H9 (cell line): ENCODE measurements around the gene KLHL15. TPM values are rescaled to one million over a fixed set of nuclear protein-coding genes. Genes with fewer than 3 reads are reported as not detected.

Source experiments
- DNase-seq: peaks from one replicate; pipeline ENCODE4 v3.0.0-alpha.2; 2017
- H2AFZ ChIP-seq: one replicate; pipeline ENCODE4 v1.6.1; 2013; ENCODE audit warnings: mild to moderate bottlenecking, low read length, control low read depth, moderate library complexity
- H2AK5ac ChIP-seq: 2 replicates; pipeline ENCODE4 v1.6.1; 2013; ENCODE audit warnings: low read length, control low read depth, mixed read lengths; ENCODE audit not compliant: insufficient read length
- H2BK120ac ChIP-seq: one replicate; pipeline ENCODE4 v1.6.1; 2013; ENCODE audit warnings: low read depth, mild to moderate bottlenecking, low read length, control low read depth, inconsistent platforms; ENCODE audit not compliant: poor library complexity, severe bottlenecking
- H2BK12ac ChIP-seq: 2 replicates; pipeline ENCODE4 v1.6.1; 2013; ENCODE audit warnings: low read length, control low read depth, mixed read lengths, low read depth; ENCODE audit not compliant: insufficient read length
- H2BK15ac ChIP-seq: 2 replicates; pipeline ENCODE4 v1.6.1; 2013; ENCODE audit warnings: low read depth, low read length, control low read depth
- H2BK20ac ChIP-seq: one replicate; pipeline ENCODE4 v1.6.1; 2013; ENCODE audit warnings: low read depth, mild to moderate bottlenecking, low read length, control low read depth, inconsistent platforms; ENCODE audit not compliant: poor library complexity, severe bottlenecking
- H2BK5ac ChIP-seq: 2 replicates; pipeline ENCODE4 v1.6.1; 2013; ENCODE audit warnings: low read length, control low read depth, mixed read lengths; ENCODE audit not compliant: insufficient read length
- H3K14ac ChIP-seq: 2 replicates; pipeline ENCODE4 v1.6.1; 2013; ENCODE audit warnings: low read length, control low read depth; ENCODE audit not compliant: insufficient read depth
- H3K18ac ChIP-seq: 2 replicates; pipeline ENCODE4 v1.6.1; 2013; ENCODE audit warnings: low read depth, mild to moderate bottlenecking, mixed read lengths, low read length, control low read depth; ENCODE audit not compliant: insufficient read length
- H3K23ac ChIP-seq: 2 replicates; pipeline ENCODE4 v1.6.1; 2013; ENCODE audit warnings: low read length, control low read depth, mixed read lengths, low read depth; ENCODE audit not compliant: insufficient read length
- H3K23me2 ChIP-seq: 2 replicates; pipeline ENCODE4 v1.6.1; 2013; ENCODE audit warnings: low read depth, mild to moderate bottlenecking, mixed read lengths, low read length, control low read depth; ENCODE audit not compliant: insufficient read length, poor library complexity, severe bottlenecking
- H3K27ac ChIP-seq: 2 replicates; pipeline ENCODE4 v1.5.1; 2013; ENCODE audit warnings: low read length, control low read depth, mixed read lengths, low read depth; ENCODE audit not compliant: insufficient read length
- H3K27me3 ChIP-seq: 2 replicates; pipeline ENCODE4 v1.6.1; 2013; ENCODE audit warnings: low read length, control low read depth, inconsistent platforms; ENCODE audit not compliant: insufficient read depth
- H3K4ac ChIP-seq: 2 replicates; pipeline ENCODE4 v1.6.1; 2013; ENCODE audit warnings: low read depth, mild to moderate bottlenecking, control low read depth, inconsistent platforms, low read length, moderate library complexity
- H3K4me1 ChIP-seq: 2 replicates; pipeline ENCODE4 v1.6.1; 2013; ENCODE audit warnings: low read length, control low read depth, inconsistent platforms; ENCODE audit not compliant: insufficient read depth
- H3K4me2 ChIP-seq: 2 replicates; pipeline ENCODE4 v1.6.1; 2013; ENCODE audit warnings: low read length, control low read depth, mixed read lengths; ENCODE audit not compliant: insufficient read length, insufficient read depth
- H3K56ac ChIP-seq: 2 replicates; pipeline ENCODE4 v1.6.1; 2013; ENCODE audit warnings: low read depth, mild to moderate bottlenecking, mixed read lengths, low read length, control low read depth; ENCODE audit not compliant: insufficient read length
- H3K79me1 ChIP-seq: 2 replicates; pipeline ENCODE4 v1.6.1; 2013; ENCODE audit warnings: low read depth, mild to moderate bottlenecking, moderate library complexity, low read length, control low read depth, inconsistent platforms; ENCODE audit not compliant: insufficient read depth, poor library complexity, severe bottlenecking
- H3K79me2 ChIP-seq: 2 replicates; pipeline ENCODE4 v1.6.1; 2013; ENCODE audit warnings: low read length, control low read depth, inconsistent platforms; ENCODE audit not compliant: insufficient read depth
- H3K9ac ChIP-seq: 2 replicates; pipeline ENCODE4 v1.6.1; 2013; ENCODE audit warnings: low read length, control low read depth, mixed read lengths; ENCODE audit not compliant: insufficient read length; ENCODE audit errors: extremely low read depth
- H3K9me3 ChIP-seq: one replicate; pipeline ENCODE4 v1.6.1; 2013; ENCODE audit warnings: low read depth, low read length, inconsistent platforms; ENCODE audit not compliant: control insufficient read depth
- H3T11ph ChIP-seq: one replicate; pipeline ENCODE4 v1.6.1; 2013; ENCODE audit warnings: mild to moderate bottlenecking, low read length, control low read depth, inconsistent platforms
- H4K20me1 ChIP-seq: one replicate; pipeline ENCODE4 v1.6.1; 2013; ENCODE audit not compliant: control insufficient read depth, insufficient read length, insufficient read depth
- H4K5ac ChIP-seq: 2 replicates; pipeline ENCODE4 v1.6.1; 2013; ENCODE audit warnings: low read depth, mild to moderate bottlenecking, mixed read lengths, low read length, control low read depth; ENCODE audit not compliant: insufficient read length
- H4K8ac ChIP-seq: replicated peaks from 2 replicates; pipeline ENCODE4 v1.6.1; 2013; ENCODE audit warnings: low read length, control low read depth, mixed read lengths, low read depth; ENCODE audit not compliant: insufficient read length
- H4K91ac ChIP-seq: 2 replicates; pipeline ENCODE4 v1.6.1; 2013; ENCODE audit warnings: low read depth, mild to moderate bottlenecking, moderate library complexity, mixed read lengths, low read length, control low read depth; ENCODE audit not compliant: insufficient read length
- H3K27ac Mint-ChIP-seq, 3 experiments: 2 replicates in 2 of 3; 3 replicates in 1 of 3; pipeline ENCODE4 v1.8.0; 2020 to 2021; ENCODE audit warnings: mixed read lengths in 3 of 3, mild to moderate bottlenecking in 1 of 3, moderate library complexity in 1 of 3
- H3K27me3 Mint-ChIP-seq: 2 replicates; pipeline ENCODE4 v1.8.0; 2021; ENCODE audit warnings: low read depth, mild to moderate bottlenecking, moderate library complexity, mixed read lengths
- H3K36me3 Mint-ChIP-seq, 3 experiments: 2 replicates in 2 of 3; 3 replicates in 1 of 3; pipeline ENCODE4 v1.8.0; 2020 to 2021; ENCODE audit warnings: low read depth in 3 of 3, mixed read lengths in 3 of 3; ENCODE audit not compliant: insufficient read depth in 1 of 3
- H3K4me1 Mint-ChIP-seq, 2 experiments: 2 replicates each; pipeline ENCODE4 v1.8.0; 2020; ENCODE audit warnings: mixed read lengths in 2 of 2
- H3K4me3 Mint-ChIP-seq, 2 experiments: 2 replicates in 1 of 2; 3 replicates in 1 of 2; pipeline ENCODE4 v1.8.0; 2020 to 2021; ENCODE audit warnings: mild to moderate bottlenecking in 2 of 2, mixed read lengths in 2 of 2, moderate library complexity in 1 of 2
- H3K9me3 Mint-ChIP-seq, 2 experiments: 2 replicates in 1 of 2; 3 replicates in 1 of 2; pipeline ENCODE4 v1.8.0; 2020; ENCODE audit warnings: mild to moderate bottlenecking in 2 of 2, mixed read lengths in 2 of 2, moderate library complexity in 1 of 2
- WGBS: extraction: QIAGEN DNeasy Blood & Tissue Kit; methylation state at CpG from one replicate; pipeline ENCODE4 v1.1.7; 2013; ENCODE audit warnings: missing lambda C conversion rate, low lambda C conversion rate, mixed read lengths; ENCODE audit not compliant: insufficient read length; ENCODE audit errors: extremely low coverage; 5-methylcytosine and 5-hydroxymethylcytosine counted together
- total RNA-seq: library from RNA; stranded (reverse); gene quantifications from 2 replicates; pipeline ENCODE4 v1.2.1, GENCODE V29; 2021
- TF ChIP-seq, protein P1 (sequence below): fragments of 200-600 bp; sonication (generic); conservative IDR thresholded peaks from 3 replicates; pipeline ENCODE4 v1.8.0; 2021; ENCODE audit warnings: antibody characterized with exemption, mild to moderate bottlenecking

The KLHL15 gene
- total RNA-seq, 1 experiment from 2014 or later = 19.0 TPM

- Histone ChIP-seq H2BK5ac (no peak overlapping the region), H2AK5ac (no peak overlapping the region), H4K5ac (no peak overlapping the region), H3K23ac (no peak overlapping the region), H2BK120ac (no peak overlapping the region), H4K91ac (no peak overlapping the region), H2AFZ (no peak overlapping the region), H3K18ac (no peak overlapping the region), H3K14ac (no peak overlapping the region), H3K79me2 (no peaks in the 10 kb centered on the region), H3K79me1 (no peaks in the 10 kb centered on the region), H2BK15ac (no peak overlapping the region), H3K9me3 (no peaks in the 10 kb centered on the region), H3K27me3 (peaks cover 12% of the 10 kb centered on the region), H3K27ac (no peak overlapping the region), H3K4me2 (no peak overlapping the region), H4K20me1 (no peaks in the 10 kb centered on the region), H3K4me1 (no peaks in the 10 kb centered on the region), H3K9ac (no peak overlapping the region), H3K23me2 (no peaks in the 10 kb centered on the region), H3K4ac (no peak overlapping the region), H3T11ph (no peak overlapping the region), H3K56ac (no peak overlapping the region), H4K8ac (no peak overlapping the region), H2BK20ac (no peak overlapping the region), H2BK12ac (no peak overlapping the region)
- no peak for DNase-seq
- Mint-ChIP-seq H3K36me3 (no peaks in the 10 kb centered on the region; a peak in 1 of 7 replicates), H3K27me3 (peaks cover 38% of the 10 kb centered on the region), H3K4me3 (no peak overlapping the region), H3K4me1 (no peaks in the 10 kb centered on the region), H3K9me3 (no peaks in the 10 kb centered on the region), H3K27ac (no peak overlapping the region)
- TF ChIP-seq, protein P1, sequence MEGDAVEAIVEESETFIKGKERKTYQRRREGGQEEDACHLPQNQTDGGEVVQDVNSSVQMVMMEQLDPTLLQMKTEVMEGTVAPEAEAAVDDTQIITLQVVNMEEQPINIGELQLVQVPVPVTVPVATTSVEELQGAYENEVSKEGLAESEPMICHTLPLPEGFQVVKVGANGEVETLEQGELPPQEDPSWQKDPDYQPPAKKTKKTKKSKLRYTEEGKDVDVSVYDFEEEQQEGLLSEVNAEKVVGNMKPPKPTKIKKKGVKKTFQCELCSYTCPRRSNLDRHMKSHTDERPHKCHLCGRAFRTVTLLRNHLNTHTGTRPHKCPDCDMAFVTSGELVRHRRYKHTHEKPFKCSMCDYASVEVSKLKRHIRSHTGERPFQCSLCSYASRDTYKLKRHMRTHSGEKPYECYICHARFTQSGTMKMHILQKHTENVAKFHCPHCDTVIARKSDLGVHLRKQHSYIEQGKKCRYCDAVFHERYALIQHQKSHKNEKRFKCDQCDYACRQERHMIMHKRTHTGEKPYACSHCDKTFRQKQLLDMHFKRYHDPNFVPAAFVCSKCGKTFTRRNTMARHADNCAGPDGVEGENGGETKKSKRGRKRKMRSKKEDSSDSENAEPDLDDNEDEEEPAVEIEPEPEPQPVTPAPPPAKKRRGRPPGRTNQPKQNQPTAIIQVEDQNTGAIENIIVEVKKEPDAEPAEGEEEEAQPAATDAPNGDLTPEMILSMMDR = no peak
- WGBS = no CpG with 5 or more reads among the region's 5 CpGs
These were observed 7.5 kb upstream of the KLHL15 start for GRCh38 chrX:24034485-24034884.
